ENCODE results near the gene PXDN. TPM values are rescaled to one million over a fixed set of nuclear protein-coding genes. Genes with fewer than 3 reads are reported as not detected.

Gene PXDN
- total RNA-seq, 1 donor from 2014 or later: 31.1 TPM

DNA sequence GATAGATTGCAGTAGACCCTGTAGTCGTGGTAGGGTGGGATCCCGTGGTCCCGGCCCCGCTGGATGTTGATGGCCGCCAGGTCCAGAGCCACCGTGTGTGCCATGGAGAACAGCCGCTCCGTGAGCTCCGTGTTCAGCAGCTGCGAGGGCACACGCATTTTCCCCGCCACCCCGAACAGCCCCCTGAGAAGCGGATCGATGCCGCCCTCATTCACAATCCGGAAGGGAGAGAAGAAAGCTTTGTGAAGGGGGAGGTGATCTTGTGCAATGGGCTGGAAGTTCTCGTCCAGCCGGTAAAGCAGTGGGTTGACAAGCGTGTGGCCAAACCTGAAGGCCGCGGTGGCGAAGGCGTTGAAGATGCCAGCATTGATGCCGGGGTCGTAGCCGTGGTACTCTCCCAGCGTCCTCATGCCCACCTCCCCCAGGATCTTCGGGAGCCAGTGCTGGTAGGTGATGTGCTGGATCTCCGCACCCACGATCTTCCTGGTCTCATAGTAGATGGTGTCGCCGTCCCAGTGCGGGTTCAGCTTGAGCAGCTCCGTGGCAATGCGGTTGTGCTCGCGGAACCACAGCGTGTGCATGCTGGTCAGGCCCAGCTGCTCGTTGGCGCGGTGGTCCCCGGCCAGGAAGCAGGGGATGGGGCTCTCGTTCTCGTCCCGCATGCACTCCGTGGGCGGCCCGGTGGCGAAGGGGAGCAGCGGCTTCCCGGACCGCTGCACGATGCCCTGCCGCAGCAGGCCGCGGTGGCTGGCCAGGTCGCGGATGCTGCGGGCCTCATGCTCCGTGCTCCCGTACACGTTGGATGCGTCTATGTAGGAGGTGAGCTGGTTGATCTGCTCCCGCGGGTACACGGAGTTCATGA, 95.8 kb downstream of the PXDN start:
- no peak for DNase-seq (ENCODE audit: low spot score)

DNA sequence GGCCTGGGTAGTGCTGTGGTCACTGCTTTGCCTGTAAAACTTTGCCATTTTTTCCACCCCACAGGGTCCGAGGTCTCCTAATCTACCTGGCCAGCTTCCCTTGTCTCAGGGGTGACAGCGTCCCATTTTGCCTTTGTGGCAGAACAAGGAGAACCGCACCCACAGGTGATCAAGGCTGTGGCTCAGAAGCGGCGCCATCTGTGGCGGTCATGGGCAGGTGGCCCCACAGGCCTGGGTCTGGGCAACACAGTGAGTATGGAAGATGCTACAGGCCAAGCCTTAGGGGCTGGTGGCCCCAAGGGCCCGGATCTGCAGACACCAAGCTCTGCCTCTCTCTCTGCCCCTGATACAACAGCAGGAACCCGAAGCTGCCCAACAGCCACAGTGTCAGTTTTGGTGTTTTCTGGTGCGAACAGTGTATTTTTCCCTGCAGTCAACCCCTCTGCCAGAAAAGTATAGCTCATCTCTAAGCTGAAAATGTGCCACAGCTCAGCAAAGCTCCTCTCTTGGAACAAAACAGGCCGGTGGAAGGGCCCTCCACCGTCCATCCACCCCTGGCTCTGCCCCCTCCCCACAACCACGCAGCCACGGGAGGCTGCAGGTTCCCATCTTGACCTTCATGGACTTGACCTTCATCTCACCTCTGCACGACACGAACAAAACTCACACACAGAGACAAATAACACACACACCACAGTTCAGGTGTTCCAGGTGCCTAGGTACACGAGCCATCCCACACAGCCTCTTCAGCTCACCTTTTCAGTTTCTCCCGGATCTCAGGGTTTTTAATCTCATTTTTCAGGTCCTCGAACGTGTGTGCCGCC, 96.7 kb downstream of the PXDN start:
- DNase-seq (ENCODE audit: low spot score): no peak

DNA sequence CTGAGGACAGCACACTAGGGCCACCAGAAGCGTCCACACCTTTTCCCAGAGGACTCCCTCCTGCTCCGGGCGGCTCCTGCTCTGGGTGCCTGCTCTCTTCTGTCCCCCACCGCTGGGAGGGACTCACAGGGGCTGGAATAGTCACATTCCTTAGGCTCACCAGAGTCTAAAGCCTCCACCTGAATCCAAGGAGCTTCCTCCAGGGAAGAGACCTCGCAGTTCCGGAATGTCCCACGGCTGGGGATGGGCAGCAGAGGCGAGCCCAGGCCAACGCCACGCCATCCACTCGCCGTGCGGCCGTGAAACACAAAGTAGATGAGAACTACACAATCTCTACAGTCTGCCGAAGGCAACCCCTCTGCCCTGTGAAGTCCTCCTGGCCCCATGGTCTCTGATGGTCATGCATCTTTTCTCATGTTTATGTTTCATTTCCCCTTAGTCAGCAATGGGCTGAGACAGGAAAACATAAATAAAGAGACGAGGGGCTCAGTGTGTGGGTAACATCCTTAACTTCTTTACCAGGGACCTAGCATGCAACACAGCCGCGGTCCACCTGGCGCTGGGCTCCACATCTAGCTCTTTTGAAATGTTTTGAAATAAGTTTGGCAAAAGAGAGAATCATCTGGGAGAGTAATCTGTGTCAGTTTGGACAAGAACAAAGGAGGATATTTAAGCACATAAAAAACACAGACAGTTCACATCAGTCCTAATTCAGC, 98.4 kb downstream of the PXDN start:
- DNase-seq (ENCODE audit: low spot score): no peak

DNA sequence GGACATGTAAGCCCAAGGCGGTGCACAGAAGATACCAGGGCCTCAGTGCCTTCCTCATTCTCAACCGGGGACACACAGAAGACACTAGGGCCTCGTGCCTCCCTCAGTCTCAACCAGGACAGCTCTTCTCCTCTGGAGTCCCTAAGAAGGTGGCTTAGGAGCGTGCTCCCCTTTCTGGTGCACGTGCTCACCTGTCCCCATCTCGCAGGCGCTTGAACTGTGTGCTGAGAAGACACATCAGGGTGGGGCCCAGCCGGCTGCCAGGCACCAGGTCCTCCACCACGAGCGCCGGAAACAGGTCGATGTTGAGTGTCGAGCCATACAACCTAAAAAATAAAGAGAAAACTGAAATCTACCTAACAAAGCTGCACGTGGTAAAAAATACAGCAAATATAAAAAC, 99.9 kb downstream of the PXDN start:
- no peak for DNase-seq (ENCODE audit: low spot score)

DNA sequence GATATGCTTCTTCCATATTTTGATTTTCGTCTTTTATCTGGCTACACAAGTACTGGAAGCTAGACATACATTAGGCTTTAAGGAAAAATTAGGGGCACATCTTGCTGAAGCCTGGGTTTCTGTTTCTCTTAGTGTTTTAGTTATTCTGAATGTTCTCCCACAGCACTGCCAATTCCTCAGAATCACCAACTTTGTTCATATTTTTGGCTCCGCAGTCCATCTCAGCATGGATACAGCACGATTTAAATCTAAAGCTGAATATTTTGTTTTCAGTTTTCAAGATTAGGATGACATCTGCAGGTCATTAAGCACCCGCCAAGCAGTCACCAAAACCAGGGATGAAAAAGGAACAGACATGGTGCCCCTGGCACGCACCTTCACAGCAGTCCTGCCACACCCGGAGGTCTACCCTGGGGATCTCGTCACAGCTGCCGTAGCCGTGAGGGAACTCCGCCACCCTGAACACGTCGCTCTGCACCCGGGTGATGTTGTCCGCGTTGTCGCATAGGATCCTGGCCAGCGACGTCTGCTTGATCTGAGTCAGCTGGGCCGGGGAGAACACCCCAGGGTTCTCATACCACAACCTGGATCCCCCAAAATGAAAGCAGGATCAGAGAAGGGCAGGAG, 101.2 kb downstream of the PXDN start:
- DNase-seq (ENCODE audit: low spot score): no peak

DNA sequence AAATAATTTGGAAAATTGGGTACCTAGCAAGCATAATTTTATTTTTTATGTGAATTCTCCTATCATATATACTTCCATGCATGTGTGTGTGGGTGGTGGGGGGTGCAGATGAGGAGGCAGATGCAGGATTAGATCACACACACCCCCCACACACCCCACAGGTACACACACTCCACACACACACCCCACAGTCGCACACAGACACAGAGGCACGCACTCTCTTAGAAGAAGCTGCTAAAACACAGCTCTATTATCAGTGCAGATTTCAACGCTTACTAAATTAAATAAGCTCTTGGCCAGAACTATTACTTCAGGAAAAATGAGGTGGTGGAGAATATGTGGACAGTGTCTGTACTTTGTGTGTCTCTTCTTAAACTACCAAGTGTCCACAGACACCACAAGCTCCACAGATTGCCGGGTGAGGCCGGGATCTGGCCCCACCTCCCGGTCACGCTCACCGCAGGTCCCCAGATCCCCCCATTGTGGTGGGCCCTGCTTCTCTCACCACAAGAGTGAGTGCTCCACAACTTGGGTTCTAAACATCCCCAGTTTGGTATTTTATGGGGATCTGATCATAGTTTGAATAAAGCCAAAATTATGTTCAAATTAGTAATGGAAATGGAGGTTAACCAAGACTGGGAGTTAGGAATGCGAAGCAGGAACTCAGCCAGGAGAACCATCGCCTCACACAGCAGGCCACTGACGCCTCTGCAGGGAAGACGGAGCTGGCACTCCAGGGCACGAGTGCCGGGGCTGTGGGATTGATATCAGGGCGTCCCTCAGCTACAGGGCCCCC, 102.1 kb downstream of the PXDN start:
- DNase-seq (ENCODE audit: low spot score): no peak

DNA sequence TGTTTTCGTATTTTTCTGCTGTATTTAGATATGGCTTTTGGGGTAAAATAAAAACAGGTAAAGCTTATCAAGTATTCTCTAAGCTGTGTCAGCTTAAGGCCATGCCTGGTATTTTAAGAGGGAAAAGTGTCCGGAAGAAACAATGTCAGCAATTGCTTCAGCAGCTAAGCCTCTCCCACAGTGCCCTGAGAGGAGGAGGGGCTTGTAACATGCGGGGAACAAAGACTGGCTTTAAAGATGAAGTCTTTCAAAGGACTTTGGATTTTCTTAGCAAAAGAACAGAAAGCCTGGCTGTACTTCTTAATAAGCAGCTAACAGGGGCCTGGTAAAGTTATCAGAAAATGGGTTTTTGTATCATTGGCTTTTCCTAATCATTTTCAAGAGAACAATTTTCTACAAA, 102.8 kb downstream of the PXDN start:
- no peak for DNase-seq (ENCODE audit: low spot score)

DNA sequence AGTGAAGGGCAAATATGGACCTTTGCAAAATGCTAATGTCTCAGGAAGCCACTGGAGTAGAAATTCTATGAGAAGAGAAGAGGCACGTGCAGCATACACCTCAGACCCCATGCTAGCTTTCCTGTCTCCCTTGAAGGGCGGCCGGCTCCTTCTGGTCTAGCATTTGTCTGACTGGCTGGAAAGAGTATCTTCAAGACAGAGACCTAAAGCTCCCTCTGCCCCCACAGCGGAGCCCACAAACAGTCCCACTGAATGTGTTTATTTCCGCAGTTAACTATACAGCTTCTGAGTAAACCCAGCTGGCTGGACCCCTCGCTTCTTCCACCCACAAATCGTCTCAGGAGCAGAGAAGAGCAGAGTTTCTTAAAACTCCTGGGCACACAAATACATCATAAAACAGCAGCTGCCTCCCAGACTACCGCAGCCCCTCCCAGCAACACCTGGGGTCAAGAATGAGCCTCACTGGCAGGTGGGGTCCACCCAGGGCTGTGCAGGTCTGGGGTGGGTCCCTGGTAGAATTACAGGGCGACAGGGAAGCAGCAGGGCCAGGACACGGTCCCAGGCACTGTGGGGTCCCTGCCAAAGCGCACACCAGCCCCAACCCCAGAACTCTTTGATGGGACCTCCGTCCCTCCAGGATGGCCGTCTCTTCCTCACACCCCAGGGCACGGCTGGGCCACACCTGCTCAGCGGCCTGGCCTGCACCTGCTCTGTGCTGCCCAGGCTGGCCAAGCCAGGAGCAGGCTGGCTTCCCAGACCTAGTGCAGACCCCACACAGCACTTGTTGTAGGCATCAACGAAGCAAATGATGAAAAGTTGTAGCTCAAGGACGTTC, 103.8 kb downstream of the PXDN start:
- DNase-seq (ENCODE audit: low spot score): no peak

DNA sequence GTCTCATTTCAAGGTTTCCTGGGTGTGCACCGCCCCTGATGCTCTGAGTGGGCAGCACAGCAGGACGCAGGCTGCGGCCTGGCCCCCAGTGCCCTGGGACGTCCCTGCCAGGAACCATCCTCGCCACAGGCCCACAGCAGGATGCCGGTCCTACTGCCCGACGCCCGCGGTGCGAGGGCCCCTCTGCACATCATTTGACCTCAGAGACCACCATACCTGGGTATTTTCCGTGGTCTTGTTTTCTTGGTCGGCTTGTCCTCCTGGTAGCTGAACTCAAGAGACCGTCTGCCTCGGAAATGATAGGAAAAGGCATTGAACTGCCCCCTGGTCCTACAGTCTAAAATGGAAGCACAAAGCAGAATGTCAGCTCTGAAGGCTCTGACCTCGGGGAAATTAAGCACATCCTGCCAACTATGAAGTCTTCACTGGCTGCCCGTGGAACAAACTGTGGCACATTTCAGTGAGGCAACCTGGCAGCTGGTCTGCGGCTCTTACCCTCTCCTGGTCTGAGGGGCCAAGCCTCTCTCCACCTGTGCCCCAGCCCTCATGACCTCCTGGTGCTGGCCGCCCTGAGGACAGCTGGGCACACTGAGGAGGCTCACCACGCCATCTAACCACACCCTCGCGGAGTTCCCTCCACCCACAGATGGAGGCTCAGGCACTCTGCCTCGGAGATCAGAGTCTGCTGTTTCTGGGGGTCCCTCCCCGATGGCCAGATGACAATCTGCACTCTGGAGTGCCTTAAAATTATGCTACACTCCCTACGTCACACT, 105.0 kb downstream of the PXDN start:
- no peak for DNase-seq (ENCODE audit: low spot score)

DNA sequence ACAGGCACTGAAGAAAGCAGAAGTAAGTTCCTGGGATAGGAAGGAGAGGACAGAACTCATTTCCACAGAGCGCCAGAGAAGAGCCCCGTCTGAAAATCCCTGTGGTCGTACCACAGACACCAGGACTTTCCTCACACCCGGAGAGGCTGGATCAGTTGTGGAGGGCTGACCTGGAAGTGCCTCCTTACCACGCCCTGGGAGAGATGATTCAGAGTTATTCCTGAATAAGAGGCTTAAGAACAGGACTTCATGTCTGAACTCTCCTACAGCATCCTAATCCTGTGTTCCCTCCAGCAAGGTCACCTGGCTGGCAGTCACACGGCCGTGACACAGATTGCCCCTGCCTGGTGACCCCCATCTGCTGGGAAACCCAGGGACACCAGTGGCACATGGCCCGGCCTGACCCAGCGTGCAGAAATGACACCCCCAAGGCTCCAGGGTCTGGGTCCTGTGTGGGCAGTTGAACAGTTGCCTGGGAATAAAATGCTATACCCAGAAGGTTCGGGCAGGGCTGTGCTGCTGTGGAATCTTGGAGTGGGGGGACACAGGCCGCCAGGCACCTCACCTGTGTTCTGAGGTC, 105.9 kb downstream of the PXDN start:
- no peak for DNase-seq (ENCODE audit: low spot score)

DNA sequence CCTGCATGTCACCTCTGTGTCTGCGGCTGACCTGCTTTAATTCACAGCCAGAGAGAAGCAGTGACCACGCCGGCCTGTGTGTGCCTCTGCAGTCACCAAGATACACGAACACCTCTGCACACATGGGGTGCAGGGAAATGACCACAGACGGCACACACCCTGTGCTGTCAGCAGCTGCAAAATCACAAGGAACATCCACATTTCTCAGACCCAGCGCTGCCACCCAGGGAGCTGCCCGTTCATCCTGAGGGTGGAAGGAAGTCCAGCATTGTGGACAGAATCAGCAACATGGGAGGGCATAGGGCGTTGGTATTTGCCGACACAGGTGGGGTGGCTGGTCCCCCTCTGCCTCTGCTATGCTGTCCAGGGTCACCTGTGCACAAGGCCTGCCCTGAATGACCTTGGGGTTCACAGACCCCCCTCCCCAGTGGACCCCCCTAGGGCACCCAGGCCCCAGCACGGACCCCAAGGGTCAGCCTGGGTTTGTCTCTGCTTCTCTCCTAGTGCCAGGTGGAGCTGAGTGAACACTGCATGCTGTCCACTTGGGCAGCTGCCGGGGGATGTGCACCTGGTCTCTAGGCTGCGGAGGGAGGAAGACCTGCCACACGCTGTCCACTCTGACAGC, 107.4 kb downstream of the PXDN start:
- DNase-seq (ENCODE audit: low spot score): no peak

DNA sequence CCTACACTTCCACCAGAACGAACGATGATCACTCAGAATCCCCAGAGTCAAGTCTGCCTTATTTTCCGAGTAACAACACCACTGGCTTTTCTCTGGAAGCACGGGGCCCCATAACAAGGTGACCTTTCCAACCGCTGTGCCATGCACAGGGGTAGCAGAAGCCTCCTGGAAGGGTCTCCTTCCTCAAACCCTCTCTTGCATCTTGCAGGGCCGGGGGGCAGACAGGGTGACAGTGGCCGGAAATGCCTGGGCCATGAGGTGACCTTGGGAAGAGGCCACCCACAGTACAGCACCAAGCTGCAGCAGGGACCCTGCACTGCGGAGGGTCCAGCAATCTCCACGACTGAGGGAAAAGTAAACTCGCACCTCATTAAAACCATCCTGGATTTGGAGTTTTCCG, 108.5 kb downstream of the PXDN start:
- no peak for DNase-seq (ENCODE audit: low spot score)

DNA sequence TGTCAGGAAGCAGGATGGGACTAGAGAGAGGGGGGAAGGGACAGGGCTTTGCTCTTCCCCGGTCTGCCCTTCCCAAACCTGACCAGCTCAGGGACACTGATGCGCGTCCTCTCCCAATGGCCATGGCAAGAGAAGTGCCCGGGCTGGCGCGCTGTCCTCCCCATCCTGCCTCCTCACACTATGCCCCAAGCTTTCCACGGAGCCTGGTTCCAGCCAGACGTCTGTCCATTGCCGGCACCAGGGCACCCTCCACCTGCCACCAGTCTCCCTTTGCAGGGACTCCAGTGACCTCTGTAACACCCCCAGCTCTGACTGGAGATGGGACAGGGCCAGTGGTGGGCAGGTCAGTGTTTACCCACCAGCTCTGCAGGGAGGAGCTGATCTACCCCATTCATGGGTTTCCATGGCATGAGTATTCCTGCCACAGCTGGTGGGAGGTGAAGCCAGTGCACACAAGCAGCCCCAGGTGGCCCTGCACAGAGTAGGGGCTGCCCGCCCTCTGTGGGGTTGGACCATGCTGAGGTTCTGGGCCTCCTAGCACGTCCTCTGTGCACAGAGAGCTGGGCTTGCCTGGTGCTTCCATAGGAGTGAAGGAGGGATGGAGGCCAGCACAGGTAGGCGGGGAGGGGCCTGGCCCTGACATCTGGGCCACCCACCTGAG, 109.5 kb downstream of the PXDN start:
- DNase-seq (ENCODE audit: low spot score): no peak

DNA sequence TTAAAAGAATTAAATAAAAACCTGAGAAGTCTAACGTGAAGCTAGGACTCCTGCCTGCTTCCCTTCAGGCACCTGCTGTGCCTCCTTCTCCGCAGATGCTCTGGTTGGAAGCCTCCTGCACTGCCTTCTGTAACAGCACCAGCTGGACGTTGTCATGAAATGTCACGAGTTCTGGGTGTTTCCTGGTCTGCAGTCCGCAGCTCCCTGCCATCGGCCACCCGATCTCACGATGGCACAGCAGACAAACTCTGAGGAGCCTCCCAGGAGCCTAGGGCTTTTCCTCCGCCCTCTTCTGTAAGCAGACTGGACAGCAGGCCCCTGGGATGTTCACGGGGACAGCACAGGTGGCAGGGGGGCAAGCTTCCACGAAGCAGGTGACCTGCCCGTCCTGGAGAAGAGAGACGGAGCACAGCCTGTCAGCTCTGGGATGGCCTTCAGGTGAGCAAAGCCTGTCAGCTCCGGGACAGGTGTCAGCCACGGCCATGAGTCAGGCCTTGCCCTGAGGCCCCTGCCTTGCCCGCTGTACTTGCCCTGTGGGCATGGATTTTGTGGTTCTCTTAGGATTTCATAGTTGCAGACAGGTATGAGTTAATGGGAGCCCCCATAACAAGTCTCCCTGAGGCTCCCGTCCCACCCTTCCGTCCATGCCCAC, 110.3 kb downstream of the PXDN start:
- DNase-seq (ENCODE audit: low spot score): no peak

DNA sequence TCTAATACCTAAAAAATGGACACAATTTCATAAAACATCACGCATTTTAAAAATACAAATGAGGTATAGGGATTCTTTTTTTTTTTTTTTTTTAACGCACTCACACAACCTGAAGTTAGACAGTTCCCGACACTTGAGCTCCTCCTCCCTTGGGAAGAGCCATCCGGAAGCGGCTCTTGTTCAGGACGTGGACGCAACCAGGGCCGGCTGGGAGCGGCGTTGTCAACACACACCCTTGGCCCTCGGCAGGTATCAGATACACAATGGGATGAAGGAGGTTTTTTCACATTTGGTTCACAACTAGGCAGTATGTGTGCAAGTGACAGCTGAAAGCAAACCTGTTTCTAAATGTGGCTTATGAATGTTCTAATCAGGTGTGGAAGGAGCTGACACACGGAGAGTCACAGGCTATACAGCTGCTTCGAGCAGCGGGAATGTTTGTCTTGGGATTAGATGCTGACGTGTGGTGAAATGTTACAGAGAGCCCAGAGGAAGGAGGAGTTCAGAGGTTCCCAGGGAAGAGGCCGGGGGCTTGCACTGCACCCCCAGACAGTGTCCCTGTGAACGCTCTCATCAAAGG, 111.1 kb downstream of the PXDN start:
- DNase-seq (ENCODE audit: low spot score): no peak

DNA sequence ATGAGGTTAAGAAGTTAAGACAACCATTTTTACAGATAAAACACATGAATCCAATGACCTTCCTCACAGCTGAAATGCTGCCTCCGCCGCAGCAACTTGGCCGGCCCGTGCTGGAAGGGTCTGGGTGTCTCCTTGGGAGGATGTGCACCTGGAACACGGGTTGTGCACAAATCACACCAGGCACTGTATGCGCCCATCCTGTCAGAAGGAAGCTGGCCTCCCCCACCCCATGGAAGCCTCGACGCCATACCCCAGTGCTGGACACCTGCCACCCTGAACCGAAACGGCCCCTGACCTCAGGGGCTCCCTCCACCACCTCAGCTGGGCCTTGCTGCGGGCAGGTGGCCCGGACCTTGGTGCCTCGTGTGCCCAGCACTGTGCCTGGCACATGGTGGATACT, 111.8 kb downstream of the PXDN start:
- DNase-seq (ENCODE audit: low spot score): no peak

DNA sequence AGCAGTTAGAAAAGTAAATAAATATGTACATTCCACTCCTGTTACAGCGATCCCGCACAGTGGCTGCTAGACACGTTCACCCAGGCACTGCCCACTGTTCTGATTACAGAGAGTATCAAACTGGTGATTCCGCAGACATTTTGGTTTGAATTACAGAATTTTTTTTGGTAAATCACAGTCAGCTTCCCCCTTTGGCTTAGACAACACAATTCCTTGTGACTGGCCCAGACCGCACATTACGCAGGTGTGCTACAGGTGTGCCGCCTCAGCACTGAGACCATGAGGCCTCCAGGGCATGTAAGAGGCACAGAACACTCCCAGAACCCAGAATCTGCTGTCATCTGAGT, 112.3 kb downstream of the PXDN start:
- DNase-seq (ENCODE audit: low spot score): no peak

Data from mucosa of gallbladder (tissue), 1 donor.